ENCODE measurements around the gene GRK7. TPM values are rescaled to one million over a fixed set of nuclear protein-coding genes. Genes with fewer than 3 reads are reported as not detected.

The GRK7 gene
- not detected for total RNA-seq
- long read RNA-seq = 0 reads

- no peak for DNase-seq
- intact Hi-C loops (cut with micrococcal nuclease) = no loop called here
- ATAC-seq = no peak
Measured at GRCh38 chr3:141763088-141763750, at the start of gene GRK7. GRK7 (plus strand) TSS chr3:141763408; CDS start chr3:141778285, 14,877 bp downstream.

- no peak for DNase-seq
- ATAC-seq = no peak
- intact Hi-C loops (cut with micrococcal nuclease) = no loop called here
Measured at GRCh38 chr3:141714671-141715070, 48.5 kb upstream of the GRK7 start.

GRCh38 chr3:141722081-141722480, 41.1 kb upstream of the GRK7 start:
- DNase-seq = no peak
- intact Hi-C loops (cut with micrococcal nuclease) = no loop called here
- no peak for ATAC-seq

GRCh38 chr3:141722648-141723047, 40.6 kb upstream of the GRK7 start:
- intact Hi-C loops (cut with micrococcal nuclease) = no loop called here
- no peak for DNase-seq

GRCh38 chr3:141723255-141723654, 40.0 kb upstream of the GRK7 start:
- ATAC-seq (no peak), DNase-seq (no peak)
- intact Hi-C loops (cut with micrococcal nuclease) = no loop called here

More at GRCh38 chr3:141722648-141723047, 40.6 kb upstream of the GRK7 start:
- ATAC-seq = no peak

GRCh38 chr3:141724186-141724585, 39.0 kb upstream of the GRK7 start:
- ATAC-seq (no peak), DNase-seq (no peak)
- intact Hi-C loops (cut with micrococcal nuclease) = no loop called here

GRCh38 chr3:141725036-141725435, 38.2 kb upstream of the GRK7 start:
- ATAC-seq = no peak
- no peak for DNase-seq
- intact Hi-C loops (cut with micrococcal nuclease) = no loop called here

GRCh38 chr3:141726483-141726882, 36.7 kb upstream of the GRK7 start:
- ATAC-seq (no peak), DNase-seq (no peak)
- intact Hi-C loops (cut with micrococcal nuclease) = no loop called here

- no peak for ATAC-seq
- DNase-seq = no peak
- intact Hi-C loops (cut with micrococcal nuclease) = no loop called here
Measured at GRCh38 chr3:141728355-141728892, 34.8 kb upstream of the GRK7 start.

GRCh38 chr3:141729240-141729639, 34.0 kb upstream of the GRK7 start:
- no peak for DNase-seq
- ATAC-seq = no peak
- intact Hi-C loops (cut with micrococcal nuclease) = no loop called here

- intact Hi-C loops (cut with micrococcal nuclease) = loop anchor here (5.0 kb wide), 1 partner anchor 142 kb away; the partner anchor contains the start of gene ATP1B3
- no peak for DNase-seq
- no peak for ATAC-seq
Measured at GRCh38 chr3:141735176-141735575, 28.0 kb upstream of the GRK7 start.

- intact Hi-C loops (cut with micrococcal nuclease) = loop anchor here (5.0 kb wide), 1 partner anchor 141 kb away; the partner anchor contains the start of gene ATP1B3
Measured at GRCh38 chr3:141735770-141736465, 27.3 kb upstream of the GRK7 start.

GRCh38 chr3:141737093-141737492, 26.1 kb upstream of the GRK7 start:
- ATAC-seq (no peak), DNase-seq (peak; percentile 28)
- intact Hi-C loops (cut with micrococcal nuclease) = loop anchor here (5.0 kb wide), 1 partner anchor 140 kb away; the partner anchor contains the start of gene ATP1B3

More at GRCh38 chr3:141735770-141736465, 27.3 kb upstream of the GRK7 start:
- no peak for ATAC-seq
- DNase-seq = no peak

- no peak for ATAC-seq
- DNase-seq = no peak
- intact Hi-C loops (cut with micrococcal nuclease) = loop anchor here (5.0 kb wide), 1 partner anchor 140 kb away; the partner anchor contains the start of gene ATP1B3
Measured at GRCh38 chr3:141737678-141738021, 25.6 kb upstream of the GRK7 start.

GRCh38 chr3:141738022-141738890, 25.0 kb upstream of the GRK7 start, which contains the start of gene RNF7:
RNF7 (plus strand) TSS chr3:141738298; CDS start chr3:141738342, 44 bp downstream.
- intact Hi-C loops (cut with micrococcal nuclease) = loop anchor here (5.0 kb wide), 1 partner anchor 139 kb away; the partner anchor contains the start of gene ATP1B3
- peak; percentile 98 for ATAC-seq
- peak; percentile 98 for DNase-seq

GRCh38 chr3:141738891-141739363, 24.3 kb upstream of the GRK7 start:
- ATAC-seq = peak; percentile 15
- DNase-seq = no peak

GRCh38 chr3:141739731-141740130, 23.5 kb upstream of the GRK7 start:
- ATAC-seq = no peak
- no peak for DNase-seq
- intact Hi-C loops (cut with micrococcal nuclease) = loop anchor here (5.0 kb wide), 2 partner anchors 138 to 173 kb away; partner anchors contain the start of gene ATP1B3

More at GRCh38 chr3:141738891-141739363, 24.3 kb upstream of the GRK7 start:
- intact Hi-C loops (cut with micrococcal nuclease) = loop anchor here (5.0 kb wide), 1 partner anchor 138 kb away; the partner anchor contains the start of gene ATP1B3

- intact Hi-C loops (cut with micrococcal nuclease) = loop anchor here (5.0 kb wide), 1 partner anchor 172 kb away; no protein-coding TSS in a partner anchor
- no peak for DNase-seq
- ATAC-seq = no peak
Measured at GRCh38 chr3:141740349-141740748, 22.9 kb upstream of the GRK7 start.

- intact Hi-C loops (cut with micrococcal nuclease) = loop anchor here (5.0 kb wide), 1 partner anchor 169 kb away; no protein-coding TSS in a partner anchor
- ATAC-seq (no peak), DNase-seq (no peak)
Measured at GRCh38 chr3:141743305-141743704, 19.9 kb upstream of the GRK7 start.

All from left ventricle myocardium superior (tissue), 1 donor.